ENCODE results near the gene TSNAX. TPM values are rescaled to one million over a fixed set of nuclear protein-coding genes. Genes with fewer than 3 reads are reported as not detected.
"Not testable (repeated sequence)": the region's sequence is repeated elsewhere in the genome, so short reads cannot be mapped to it uniquely, and the experiment has no call there.

TSNAX gene
- total RNA-seq, 1 donor from 2014 or later: 23.6 TPM

GRCh38 chr1:231563247-231563646 lies 34.8 kb downstream of the TSNAX start:
- Histone ChIP-seq H3K9me3 (replicated peaks) (no peaks in the 10 kb centered on the region), H3K4me1 (peaks cover 8% of the 10 kb centered on the region), H3K36me3 (peaks cover 63% of the 10 kb centered on the region), H3K4me3 (no peak overlapping the region), H3K27me3 (ENCODE audit: low read depth) (no peaks in the 10 kb centered on the region), H3K27ac (replicated peaks) (no peak overlapping the region)
- TF ChIP-seq CTCF (IDR thresholded peaks at IDR 0.05; ENCODE audit: borderline replicate concordance): no peak
- DNase-seq: no peak
- intact Hi-C loops (cut with micrococcal nuclease): no loop called here

DNA sequence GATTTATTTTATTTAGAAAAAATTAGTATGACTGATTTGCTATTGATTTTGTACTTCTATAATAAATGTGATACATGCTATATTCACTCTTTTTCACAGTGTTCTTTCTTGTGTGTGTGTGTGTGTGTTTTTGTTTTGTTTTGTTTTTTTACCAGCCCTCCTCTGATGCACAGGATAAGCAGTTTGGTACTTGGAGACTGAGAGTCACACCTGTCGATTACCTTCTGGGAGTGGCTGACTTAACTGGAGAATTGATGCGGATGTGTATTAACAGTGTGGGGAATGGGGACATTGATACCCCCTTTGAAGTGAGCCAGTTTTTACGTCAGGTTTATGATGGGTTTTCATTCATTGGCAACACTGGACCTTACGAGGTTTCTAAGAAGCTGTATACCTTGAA lies 35.9 kb downstream of the TSNAX start:
- Histone ChIP-seq H3K4me3 (no peak overlapping the region), H3K4me1 (no peaks in the 10 kb centered on the region), H3K36me3 (peaks cover 62% of the 10 kb centered on the region), H3K27ac (replicated peaks) (no peak overlapping the region), H3K9me3 (replicated peaks) (no peaks in the 10 kb centered on the region), H3K27me3 (ENCODE audit: low read depth) (no peaks in the 10 kb centered on the region)
- intact Hi-C loops (cut with micrococcal nuclease): no loop called here
- TF ChIP-seq CTCF (IDR thresholded peaks at IDR 0.05; ENCODE audit: borderline replicate concordance): no peak
- no peak for DNase-seq

- Histone ChIP-seq H3K4me1 (no peaks in the 10 kb centered on the region), H3K4me3 (no peak overlapping the region), H3K27ac (replicated peaks) (no peak overlapping the region), H3K36me3 (peaks cover 54% of the 10 kb centered on the region), H3K27me3 (ENCODE audit: low read depth) (no peaks in the 10 kb centered on the region), H3K9me3 (replicated peaks) (no peaks in the 10 kb centered on the region)
- DNase-seq: no peak
- intact Hi-C loops (cut with micrococcal nuclease): no loop called here
- TF ChIP-seq CTCF (IDR thresholded peaks at IDR 0.05; ENCODE audit: borderline replicate concordance): no peak
Observed at GRCh38 chr1:231566496-231566895, 38.0 kb downstream of the TSNAX start.

DNA sequence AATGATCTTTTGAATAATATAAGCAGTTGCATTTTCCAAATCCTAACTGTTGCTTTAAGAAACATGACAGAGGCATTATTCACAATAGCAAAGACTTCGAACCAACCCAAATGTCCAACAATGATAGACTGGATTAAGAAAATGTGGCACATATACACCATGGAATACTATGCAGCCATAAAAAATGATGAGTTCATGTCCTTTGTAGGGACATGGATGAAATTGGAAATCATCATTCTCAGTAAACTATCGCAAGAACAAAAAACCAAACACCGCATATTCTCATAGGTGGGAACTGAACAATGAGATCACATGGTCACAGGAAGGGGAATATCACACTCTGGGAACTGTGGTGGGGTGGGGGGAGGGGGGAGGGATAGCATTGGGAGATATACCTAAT lies 41.8 kb downstream of the TSNAX start:
- H3K9me3 ChIP-seq (replicated peaks); H3K27me3 ChIP-seq (ENCODE audit: low read depth); intact Hi-C loops (cut with micrococcal nuclease); H3K4me1 ChIP-seq; H3K27ac ChIP-seq (replicated peaks); H3K4me3 ChIP-seq; DNase-seq: not testable (repeated sequence)
- peaks cover 24% of the 10 kb centered on the region for H3K36me3 ChIP-seq

DNA sequence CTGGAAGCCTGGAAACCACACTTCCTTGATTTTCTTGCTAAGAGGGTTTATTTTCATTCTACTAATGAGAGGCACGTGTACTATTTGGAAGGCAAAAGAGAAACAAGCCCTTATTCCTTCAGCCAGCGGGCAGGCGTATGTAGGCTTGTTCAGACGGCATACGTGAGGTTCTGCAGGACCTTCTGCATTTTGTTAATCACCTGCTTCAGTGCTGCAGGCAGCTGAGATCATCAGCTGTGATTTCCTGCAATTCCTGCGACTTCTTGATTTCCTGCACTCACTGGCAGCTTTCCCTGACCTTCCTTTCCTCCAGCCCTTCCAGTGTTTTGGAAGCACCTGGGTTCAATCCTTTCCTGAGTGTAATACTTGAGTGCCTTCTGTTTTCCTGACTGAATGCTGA lies 43.4 kb downstream of the TSNAX start:
- H3K36me3 ChIP-seq: peaks cover 14% of the 10 kb centered on the region
- no peak for TF ChIP-seq CTCF (IDR thresholded peaks at IDR 0.05; ENCODE audit: borderline replicate concordance)
- intact Hi-C loops (cut with micrococcal nuclease): no loop called here
- no peak for DNase-seq
- no peaks in the 10 kb centered on the region for H3K4me1 ChIP-seq
- no peaks in the 10 kb centered on the region for H3K27me3 ChIP-seq (ENCODE audit: low read depth)
- H3K27ac ChIP-seq (replicated peaks): peak overlapping the region; percentile 54
- H3K4me3 ChIP-seq: no peak overlapping the region
- no peaks in the 10 kb centered on the region for H3K9me3 ChIP-seq (replicated peaks)

DNA sequence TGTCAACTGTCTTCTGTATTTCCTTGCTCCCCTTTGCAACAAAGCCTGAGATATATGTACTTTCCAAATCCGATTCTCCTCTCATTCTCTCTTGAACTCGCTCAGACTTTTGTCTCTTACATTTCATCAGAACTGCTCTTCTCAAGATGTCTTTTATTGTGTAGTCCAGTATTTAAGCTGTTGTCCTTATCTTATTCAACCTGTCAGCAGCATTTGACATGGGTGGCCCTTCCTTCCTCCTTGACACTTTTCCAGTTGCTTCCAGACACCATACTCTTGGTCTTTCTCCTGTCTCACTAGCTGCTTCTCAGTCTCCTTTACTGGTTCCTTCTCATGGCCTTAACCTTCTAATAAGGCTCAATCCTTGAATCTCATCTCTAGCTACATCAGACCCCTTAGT lies 47.0 kb downstream of the TSNAX start:
- Histone ChIP-seq H3K4me1 (no peaks in the 10 kb centered on the region), H3K9me3 (replicated peaks) (no peaks in the 10 kb centered on the region), H3K36me3 (no peaks in the 10 kb centered on the region), H3K4me3 (no peak overlapping the region), H3K27ac (replicated peaks) (no peak overlapping the region), H3K27me3 (ENCODE audit: low read depth) (no peaks in the 10 kb centered on the region)
- intact Hi-C loops (cut with micrococcal nuclease): no loop called here
- TF ChIP-seq CTCF (IDR thresholded peaks at IDR 0.05; ENCODE audit: borderline replicate concordance): no peak
- DNase-seq: no peak
